ENCODE results near the gene KRT72. TPM values are rescaled to one million over a fixed set of nuclear protein-coding genes. Genes with fewer than 3 reads are reported as not detected.

KRT72 gene
- total RNA-seq, 1 experiment from 2014 or later: 0.17 TPM

GRCh38 chr12:52616680-52617402 lies 15.6 kb upstream of the KRT72 start:
- H3K4me1 ChIP-seq (ENCODE audit: control insufficient read depth in 1 of 2, insufficient read depth in 2 of 2, low read length in 2 of 2): no peaks in the 10 kb centered on the region
- DNase-seq (ENCODE audit: low read depth, low spot score) (no peak), ATAC-seq (no peak)
- intact Hi-C loops (cut with micrococcal nuclease): no loop called here
- no peak overlapping the region for H2AFZ ChIP-seq (ENCODE audit: low read depth, low read length, poor library complexity, severe bottlenecking)
- TF ChIP-seq EGR1 (IDR thresholded peaks at IDR 0.05; ENCODE audit: low read depth) (no peak), ELF1 (IDR thresholded peaks at IDR 0.05; ENCODE audit: borderline replicate concordance, low read depth) (no peak), ZNF274 (IDR thresholded peaks at IDR 0.05; ENCODE audit: low read depth, low read length) (no peak), SIN3A (IDR thresholded peaks at IDR 0.05; ENCODE audit: low read depth) (no peak), ZFX (IDR thresholded peaks at IDR 0.05) (no peak), POLR2A (IDR thresholded peaks at IDR 0.05; ENCODE audit: borderline replicate concordance, extremely low read depth, insufficient read depth, insufficient read length) (no peak), CTCF (IDR thresholded peaks at IDR 0.05 in 2 of 3, conservative IDR thresholded peaks at IDR 0.05 in 1 of 3; ENCODE audit: borderline replicate concordance in 1 of 3, insufficient read depth in 1 of 3, low read depth in 2 of 3, low read length in 2 of 3) (no peak), MAX (IDR thresholded peaks at IDR 0.05) (no peak), ZBTB33 (IDR thresholded peaks at IDR 0.05; ENCODE audit: extremely low read depth, insufficient replicate concordance, low read length) (no peak), POLR2AphosphoS5 (IDR thresholded peaks at IDR 0.05; ENCODE audit: low read depth, low read length) (no peak), SRF (IDR thresholded peaks at IDR 0.05; ENCODE audit: low read depth) (no peak), EZH2phosphoT487 (IDR thresholded peaks at IDR 0.05; ENCODE audit: borderline replicate concordance) (no peak), SP1 (IDR thresholded peaks at IDR 0.05; ENCODE audit: low read depth) (no peak), EZH2 (IDR thresholded peaks at IDR 0.05) (no peak), ATF3 (IDR thresholded peaks at IDR 0.05) (no peak), YY1 (IDR thresholded peaks at IDR 0.05; ENCODE audit: extremely low read depth, insufficient replicate concordance, low read depth, low read length) (no peak), TCF7L2 (IDR thresholded peaks at IDR 0.05; ENCODE audit: borderline replicate concordance, extremely low read depth, insufficient read depth, insufficient read length) (no peak)
- H3K9me2 ChIP-seq (ENCODE audit: insufficient read depth): no peaks in the 10 kb centered on the region
- RAD21 ChIA-PET (ENCODE audit: low non-redundant PET in 1 of 2, low total read pairs in 2 of 2, uncharacterized antibody in 2 of 2, unreplicated experiment in 2 of 2): no interaction called here
- H3K4me2 ChIP-seq (ENCODE audit: low read length): no peak overlapping the region
- no peak overlapping the region for H3K4me3 ChIP-seq (replicated peaks in 1 of 2; ENCODE audit: low read depth in 1 of 2, low read length in 2 of 2)
- no peaks in the 10 kb centered on the region for H3K9me3 ChIP-seq (ENCODE audit: control insufficient read depth in 1 of 2, insufficient read depth in 1 of 2, low read depth in 1 of 2, low read length in 2 of 2)
- POLR2A ChIA-PET: no interaction called here
- CTCF ChIA-PET: no interaction called here
- no peaks in the 10 kb centered on the region for H3K27me3 ChIP-seq (ENCODE audit: insufficient read depth, low read length)
- no peak overlapping the region for H3K27ac ChIP-seq (ENCODE audit: low read depth, low read length)
- no peaks in the 10 kb centered on the region for H3K79me2 ChIP-seq (ENCODE audit: insufficient read depth, low read length)
- no peaks in the 10 kb centered on the region for H4K20me1 ChIP-seq (ENCODE audit: insufficient read depth)
- no peaks in the 10 kb centered on the region for H3K36me3 ChIP-seq (ENCODE audit: control insufficient read depth in 1 of 2, insufficient read depth in 2 of 2, low read length in 2 of 2)
- H3K9ac ChIP-seq (ENCODE audit: low read length): no peak overlapping the region
- BruUV-seq (replicated peaks): no TSS peak

Data from HCT116 (cell line).